Measurements from ENCODE around the gene GUCY1A1.

- no peak for TF ChIP-seq CTCF (IDR thresholded peaks at IDR 0.05)
- no peak for TF ChIP-seq POLR2A (IDR thresholded peaks at IDR 0.05)
These were observed 5.7 kb downstream of the GUCY1A1 start for GRCh38 chr4:155672342-155672741.
